ENCODE measurements around the gene CCP110.

CCP110 gene

GRCh38 chr16:19601083-19601976 is 77.6 kb downstream of the CCP110 start:
- DNase-seq (ENCODE audit: low read depth in 2 of 2) = no peak
